Peyer's patch (tissue), 4 donors: Measurements from ENCODE around the gene SMAD6. TPM values are rescaled to one million over a fixed set of nuclear protein-coding genes. Genes with fewer than 3 reads are reported as not detected.
A peak's percentile ranks its signal among the peaks of the same experiment; 100 is the strongest.

Experiments
- DNase-seq, 3 donors: peaks; one replicate each; pipeline ENCODE4 v3.0.0-alpha.2; 2017 to 2019
- H3K27ac ChIP-seq, 4 donors: fragments of 200-600 bp; sonication (generic); one replicate each; pipeline ENCODE4 v1.5.1; 2016 to 2019
- H3K27me3 ChIP-seq, 2 donors: fragments of 200-600 bp; sonication (generic); one replicate each; pipeline ENCODE4 v1.5.1; 2019
- H3K36me3 ChIP-seq, 3 donors: fragments of 200-600 bp; sonication (generic); one replicate each; pipeline ENCODE4 v1.5.1; 2016 to 2019
- H3K4me1 ChIP-seq, 4 donors: fragments of 200-600 bp; sonication (generic); one replicate each; pipeline ENCODE4 v1.5.1; 2016 to 2019
- H3K4me3 ChIP-seq, 4 donors: fragments of 200-600 bp; sonication (generic); 1 replicate in 3 of 4; 2 replicates in 1 of 4; pipeline ENCODE4 v1.5.1; 2016 to 2019; ENCODE audit warnings: mild to moderate bottlenecking in 1 of 4
- H3K9me3 ChIP-seq, 4 donors: fragments of 200-600 bp; sonication (generic); one replicate each; pipeline ENCODE4 v1.5.1; 2016 to 2019; ENCODE audit warnings: mild to moderate bottlenecking in 1 of 4
- CTCF ChIP-seq, 6 experiments: fragments of 450-650 bp in 4 of 6; fragments of 200-600 bp in 2 of 6; sonication (generic) in 1 of 6; IDR thresholded peaks; one replicate each; pipeline ENCODE4 v1.5.1; 2017 to 2019; ENCODE audit warnings: antibody characterized with exemption in 6 of 6, mild to moderate bottlenecking in 3 of 6, moderate library complexity in 1 of 6
- POLR2A ChIP-seq, 2 donors: fragments of 450-650 bp; IDR thresholded peaks; one replicate each; pipeline ENCODE4 v1.5.1; 2017; ENCODE audit warnings: antibody characterized with exemption in 2 of 2, mild to moderate bottlenecking in 2 of 2, moderate library complexity in 2 of 2
- total RNA-seq, 4 donors: library from RNA; depleted of rRNA; stranded (reverse); fragments of >200 nt; gene quantifications; one replicate each; pipeline ENCODE4 v1.1.0, GENCODE V29; 2016

The SMAD6 gene
- total RNA-seq, 4 donors from 2014 or later, result 11.0 to 34.9 (median 25.5) TPM

GRCh38 chr15:66773129-66773873 is 71.3 kb downstream of the SMAD6 start:
- TF ChIP-seq POLR2A (IDR thresholded peaks at IDR 0.05) (no peak), CTCF (IDR thresholded peaks at IDR 0.05) (no peak)
- Histone ChIP-seq H3K4me1 (peaks cover 0 to 47% (median 20%) of the 10 kb centered on the region in 4 donors), H3K36me3 (no peaks in the 10 kb centered on the region), H3K27me3 (no peaks in the 10 kb centered on the region), H3K9me3 (no peaks in the 10 kb centered on the region), H3K27ac (peak overlapping the region; percentile 46 to 86 (median 70)), H3K4me3 (no peak overlapping the region)
- peak in 1 of 3 donors; percentile 47 for DNase-seq

- peaks cover 0 to 56% (median 20%) of the 10 kb centered on the region in 4 donors for H3K4me1 ChIP-seq
- peak in 1 of 2 donors; percentile 17 for TF ChIP-seq POLR2A (IDR thresholded peaks at IDR 0.05)
- TF ChIP-seq CTCF (IDR thresholded peaks at IDR 0.05), result peak; percentile 69 to 99 (median 91)
- H3K36me3 ChIP-seq, result no peaks in the 10 kb centered on the region
- peak overlapping the region; percentile 46 to 79 (median 65) for H3K27ac ChIP-seq
- H3K9me3 ChIP-seq, result no peaks in the 10 kb centered on the region
- peak; percentile 44 to 91 (median 89) for DNase-seq
- no peak overlapping the region for H3K4me3 ChIP-seq
- H3K27me3 ChIP-seq, result no peaks in the 10 kb centered on the region
Observed at GRCh38 chr15:66774001-66774814, 72.2 kb downstream of the SMAD6 start.

- DNase-seq, result peak in 1 of 3 donors; percentile 44
- no peak for TF ChIP-seq POLR2A (IDR thresholded peaks at IDR 0.05)
- no peak for TF ChIP-seq CTCF (IDR thresholded peaks at IDR 0.05)
- Histone ChIP-seq H3K36me3 (no peaks in the 10 kb centered on the region), H3K27ac (peak overlapping the region in 1 of 4 donors; percentile 10), H3K4me3 (no peak overlapping the region), H3K9me3 (no peaks in the 10 kb centered on the region), H3K4me1 (peaks cover 0 to 62% (median 22%) of the 10 kb centered on the region in 4 donors), H3K27me3 (no peaks in the 10 kb centered on the region)
Observed at GRCh38 chr15:66775127-66776105, 73.4 kb downstream of the SMAD6 start.

- peaks cover 0 to 4% (median 0%) of the 10 kb centered on the region in 3 donors for H3K36me3 ChIP-seq
- no peak overlapping the region for H3K4me3 ChIP-seq
- TF ChIP-seq POLR2A (IDR thresholded peaks at IDR 0.05) (no peak), CTCF (IDR thresholded peaks at IDR 0.05) (no peak)
- no peak overlapping the region for H3K27ac ChIP-seq
- H3K27me3 ChIP-seq, result no peaks in the 10 kb centered on the region
- peaks cover 0 to 53% (median 13%) of the 10 kb centered on the region in 4 donors for H3K4me1 ChIP-seq
- H3K9me3 ChIP-seq, result no peaks in the 10 kb centered on the region
- peak in 1 of 3 donors; percentile 16 for DNase-seq
Observed at GRCh38 chr15:66777054-66777453, 75.0 kb downstream of the SMAD6 start.
